MM.1S (cell line): Measurements from ENCODE around the gene FZR1.

Experiments used
- EZH2 ChIP-seq: fragments of 300-600 bp; sonication (generic); optimal IDR thresholded peaks from 2 replicates; pipeline ENCODE3; 2017; ENCODE audit warnings: low read depth, mild to moderate bottlenecking, antibody characterized with exemption, low read length, mixed read lengths
- EZH2phosphoT487 ChIP-seq: fragments of 300-600 bp; sonication (generic); IDR thresholded peaks from 2 replicates; pipeline ENCODE4 v1.6.1; 2018; ENCODE audit warnings: antibody characterized with exemption, low read length
- TF ChIP-seq, protein P1 (sequence below): fragments of 300-600 bp; sonication (generic); IDR thresholded peaks from 2 replicates; pipeline ENCODE4 v1.5.1; 2016; ENCODE audit warnings: antibody characterized with exemption, low read length, mixed read lengths

DNA sequence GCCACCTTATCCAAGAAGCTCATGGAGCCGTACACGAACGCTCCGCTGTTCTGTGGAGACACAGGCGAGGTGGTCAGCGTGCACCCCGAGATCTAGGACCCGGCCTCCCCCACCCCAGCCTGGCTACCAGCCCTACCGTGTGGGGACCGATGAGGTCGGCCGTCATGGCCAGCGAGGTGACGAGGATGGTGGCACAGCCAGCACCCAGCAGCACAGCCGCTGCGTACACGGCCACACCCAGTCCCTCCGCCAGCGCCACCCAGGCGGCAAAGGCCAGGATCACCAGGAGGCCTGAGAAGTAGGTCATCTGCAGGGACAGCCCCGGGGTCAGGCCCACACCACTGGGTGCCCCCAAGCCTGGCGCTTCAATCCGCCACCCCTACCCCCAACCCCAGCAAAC, 40.0 kb downstream of the FZR1 start:
- TF ChIP-seq, protein P1, sequence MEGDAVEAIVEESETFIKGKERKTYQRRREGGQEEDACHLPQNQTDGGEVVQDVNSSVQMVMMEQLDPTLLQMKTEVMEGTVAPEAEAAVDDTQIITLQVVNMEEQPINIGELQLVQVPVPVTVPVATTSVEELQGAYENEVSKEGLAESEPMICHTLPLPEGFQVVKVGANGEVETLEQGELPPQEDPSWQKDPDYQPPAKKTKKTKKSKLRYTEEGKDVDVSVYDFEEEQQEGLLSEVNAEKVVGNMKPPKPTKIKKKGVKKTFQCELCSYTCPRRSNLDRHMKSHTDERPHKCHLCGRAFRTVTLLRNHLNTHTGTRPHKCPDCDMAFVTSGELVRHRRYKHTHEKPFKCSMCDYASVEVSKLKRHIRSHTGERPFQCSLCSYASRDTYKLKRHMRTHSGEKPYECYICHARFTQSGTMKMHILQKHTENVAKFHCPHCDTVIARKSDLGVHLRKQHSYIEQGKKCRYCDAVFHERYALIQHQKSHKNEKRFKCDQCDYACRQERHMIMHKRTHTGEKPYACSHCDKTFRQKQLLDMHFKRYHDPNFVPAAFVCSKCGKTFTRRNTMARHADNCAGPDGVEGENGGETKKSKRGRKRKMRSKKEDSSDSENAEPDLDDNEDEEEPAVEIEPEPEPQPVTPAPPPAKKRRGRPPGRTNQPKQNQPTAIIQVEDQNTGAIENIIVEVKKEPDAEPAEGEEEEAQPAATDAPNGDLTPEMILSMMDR = no peak
- TF ChIP-seq EZH2 = no peak
- TF ChIP-seq EZH2phosphoT487 = no peak
